Activated gamma-delta T cell treated with Interleukin-2 at 50 U/mL for 16 hours (primary cell): ENCODE results near the gene FAM133A.
A peak's percentile ranks its signal among the peaks of the same experiment; 100 is the strongest.

Experiments
- DNase-seq: peaks from one replicate; pipeline ENCODE4 v3.0.0-alpha.2; 2020

FAM133A gene

GRCh38 chrX:93673869-93674271 is at the start of gene FAM133A:
FAM133A (plus strand) TSS chrX:93674206; CDS start chrX:93709420, 35,214 bp downstream.
- DNase-seq, result no peak

- DNase-seq, result no peak
Observed at GRCh38 chrX:93637591-93637990, 36.4 kb upstream of the FAM133A start.

DNA sequence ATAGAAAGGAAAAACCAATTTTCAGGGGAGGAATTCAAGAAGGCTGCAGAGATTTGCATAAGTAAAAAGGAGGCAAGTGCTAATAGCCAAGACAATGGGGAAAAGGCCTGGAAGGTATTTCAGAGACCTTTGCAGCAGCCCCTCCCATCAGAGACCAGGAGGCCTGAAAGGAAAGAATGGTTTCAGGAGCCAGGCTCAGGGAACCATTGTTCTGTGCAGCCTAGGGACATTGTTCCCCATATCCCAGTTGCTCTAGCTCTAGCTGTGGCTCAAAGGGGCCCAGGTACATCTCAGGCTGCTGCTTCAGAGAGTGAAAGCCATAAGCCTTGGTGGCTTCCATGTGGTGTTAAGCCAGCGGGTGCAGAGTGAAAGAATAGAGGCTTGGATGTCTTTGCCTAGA is 24.6 kb upstream of the FAM133A start:
- no peak for DNase-seq

DNA sequence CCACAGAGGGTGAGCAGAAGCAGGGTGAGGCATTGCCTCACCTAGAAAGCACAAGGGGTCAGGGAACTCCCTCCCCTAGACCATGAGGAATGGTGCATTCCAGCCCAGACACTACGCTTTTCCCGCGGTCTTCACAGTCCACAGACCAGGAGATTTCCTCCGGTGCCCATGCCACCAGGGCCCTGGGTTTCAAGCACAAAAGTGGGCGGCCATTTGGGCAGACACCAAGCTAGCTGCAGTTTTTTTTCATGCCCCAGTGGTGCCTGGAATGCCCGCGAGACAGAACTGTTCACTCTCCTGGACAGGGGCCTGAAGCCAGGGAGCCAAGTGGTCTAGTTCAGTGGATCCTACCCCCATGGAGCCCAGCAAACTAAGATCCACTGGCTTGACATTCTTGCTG is 13.4 kb upstream of the FAM133A start:
- DNase-seq, result no peak

- peak; percentile 38 for DNase-seq
Observed at GRCh38 chrX:93673056-93673868, 744 bp upstream of the FAM133A start, which contains the start of gene NAP1L3. NAP1L3 (minus strand) TSS chrX:93673578; CDS start chrX:93673304, 274 bp downstream.

GRCh38 chrX:93695981-93696380 is 22.0 kb downstream of the FAM133A start:
- no peak for DNase-seq

- no peak for DNase-seq
Observed at GRCh38 chrX:93703701-93704100, 29.7 kb downstream of the FAM133A start.

DNA sequence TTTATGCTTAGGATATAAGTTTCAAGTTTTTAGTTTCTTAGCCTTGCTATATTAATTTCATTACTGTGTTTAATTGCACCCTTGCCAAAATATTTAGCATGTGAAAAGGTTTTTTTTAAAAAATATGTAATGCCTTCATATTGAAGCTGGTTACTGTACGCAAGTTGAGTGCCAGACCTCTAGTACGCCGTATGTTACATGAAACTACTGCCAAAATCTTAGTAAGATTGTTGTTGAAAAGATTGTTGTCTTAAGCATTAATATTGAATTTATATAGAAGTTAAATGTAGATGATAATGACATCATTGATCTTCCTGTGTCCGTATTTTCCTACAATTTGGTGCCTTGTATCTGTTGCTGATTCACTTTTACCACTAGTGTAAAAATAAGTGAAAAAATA is 37.1 kb downstream of the FAM133A start:
- no peak for DNase-seq

DNA sequence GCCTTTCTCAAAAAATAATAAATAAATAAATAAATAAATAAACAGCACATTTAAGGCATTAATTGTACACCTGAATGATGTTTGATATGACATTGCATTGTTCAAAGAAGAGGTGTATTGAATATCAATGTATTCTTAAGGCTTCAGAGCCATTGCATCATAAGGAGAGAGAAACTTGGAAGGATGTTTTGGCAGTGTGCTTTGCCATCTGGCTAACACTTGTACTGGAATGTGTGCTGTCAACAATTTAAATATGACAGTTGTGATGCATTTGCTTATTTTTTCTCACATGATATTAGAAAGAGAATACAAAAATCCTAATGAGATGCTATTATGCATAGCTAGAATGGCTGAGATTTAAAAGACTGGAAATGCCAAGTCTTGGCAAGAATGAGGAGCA is 67.8 kb downstream of the FAM133A start:
- no peak for DNase-seq

GRCh38 chrX:93760163-93760562 is 86.2 kb downstream of the FAM133A start:
- DNase-seq, result no peak
